ENCODE data around the gene ZSCAN29.
"Not testable (repeated sequence)": the region's sequence is repeated elsewhere in the genome, so short reads cannot be mapped to it uniquely, and the experiment has no call there.

Gene ZSCAN29

DNA sequence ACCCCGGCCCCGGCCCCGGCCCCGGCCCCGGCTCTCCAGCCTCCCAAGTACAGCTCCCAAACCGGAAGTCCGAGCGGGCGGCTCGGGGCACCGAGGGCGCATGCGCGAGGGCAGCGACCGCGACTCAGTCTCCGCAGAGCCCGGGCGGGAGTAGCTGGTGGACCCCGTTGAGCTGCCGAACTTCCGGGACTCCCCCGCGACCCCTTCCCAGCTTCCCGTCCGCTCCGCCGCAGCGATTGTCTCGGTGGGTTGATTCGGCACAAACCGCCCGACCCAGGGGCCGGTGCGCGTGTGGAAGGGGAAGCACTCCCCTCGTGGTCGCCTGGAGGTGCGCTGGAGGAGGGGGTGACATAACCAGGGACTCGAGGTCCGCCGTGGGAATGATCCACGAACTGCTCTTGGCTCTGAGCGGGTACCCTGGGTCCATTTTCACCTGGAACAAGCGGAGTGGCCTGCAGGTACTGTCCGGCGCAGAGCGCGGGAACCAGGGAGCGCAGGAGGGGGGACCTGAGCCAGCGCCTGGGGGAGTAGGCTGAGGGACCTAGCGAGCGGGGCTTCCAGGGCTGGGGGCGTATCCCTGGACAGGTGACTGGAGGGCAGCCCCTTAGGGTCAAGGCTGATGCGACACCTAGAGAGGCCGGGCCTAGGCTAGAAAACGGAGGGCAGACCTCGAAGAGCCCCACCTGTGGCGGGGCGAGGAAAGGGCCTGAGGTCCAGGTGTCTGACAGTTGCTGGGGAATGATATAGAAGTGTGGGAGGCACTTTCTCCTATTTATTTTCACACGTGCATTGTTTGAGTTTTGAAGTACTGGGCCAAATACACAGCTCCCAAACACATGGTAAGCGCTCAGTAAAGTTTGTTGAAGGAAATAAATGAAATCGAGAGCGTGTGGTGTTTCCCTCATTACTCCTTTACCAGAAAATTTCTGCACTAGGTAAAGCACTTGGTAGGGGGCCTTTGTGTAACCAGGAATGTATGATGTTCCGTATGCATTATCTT is at the start of gene ZSCAN29, which contains the start of gene TUBGCP4:
Gene ZSCAN29 (minus strand): TSS at position 69 of the 1,000 bp plus-strand sequence. CDS start 1,130 bp downstream, outside the sequence.
Gene TUBGCP4 (plus strand): TSS at position 127 of the 1,000 bp plus-strand sequence. CDS start 254 bp downstream, at position 381.
- no peak for DNase-seq

DNA sequence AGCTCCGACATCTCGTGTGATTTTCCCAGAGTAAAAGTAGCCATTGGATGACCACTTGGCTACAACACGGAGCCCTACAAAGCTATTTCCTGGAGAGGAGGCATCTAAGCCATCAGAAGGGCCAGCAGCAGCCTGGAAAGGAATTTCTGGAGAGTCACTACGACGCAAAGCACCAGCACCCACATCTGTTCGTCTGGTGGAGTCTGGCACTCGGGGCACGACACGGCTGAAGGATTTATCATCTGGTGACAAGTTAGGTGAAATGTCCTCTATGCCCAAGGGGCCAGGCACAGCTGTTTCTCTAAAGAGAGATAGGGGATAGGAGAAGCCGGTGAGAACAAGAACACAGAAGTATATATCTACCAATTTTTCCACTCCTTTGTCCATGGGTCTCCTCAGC is 49.6 kb upstream of the ZSCAN29 start:
- no peak for DNase-seq

DNA sequence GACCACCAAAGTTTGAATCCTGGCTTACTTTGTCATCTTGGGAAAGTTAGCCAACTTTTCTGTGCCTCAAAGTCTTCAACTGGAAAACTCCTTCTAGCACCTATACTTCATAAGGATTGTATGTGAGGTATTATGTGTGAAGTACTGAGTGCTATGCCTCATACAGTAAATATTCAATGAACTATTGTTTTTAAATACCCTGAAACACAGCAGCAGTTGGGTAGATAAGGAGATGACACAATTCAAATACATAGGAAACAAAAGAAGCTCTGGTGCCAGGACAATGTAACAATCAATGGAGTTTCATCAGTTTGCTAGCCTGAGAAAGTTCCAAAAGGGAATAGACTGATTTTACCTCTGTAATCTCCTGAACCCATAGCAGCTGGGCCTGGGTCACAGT is 43.4 kb upstream of the ZSCAN29 start:
- DNase-seq: no peak

DNA sequence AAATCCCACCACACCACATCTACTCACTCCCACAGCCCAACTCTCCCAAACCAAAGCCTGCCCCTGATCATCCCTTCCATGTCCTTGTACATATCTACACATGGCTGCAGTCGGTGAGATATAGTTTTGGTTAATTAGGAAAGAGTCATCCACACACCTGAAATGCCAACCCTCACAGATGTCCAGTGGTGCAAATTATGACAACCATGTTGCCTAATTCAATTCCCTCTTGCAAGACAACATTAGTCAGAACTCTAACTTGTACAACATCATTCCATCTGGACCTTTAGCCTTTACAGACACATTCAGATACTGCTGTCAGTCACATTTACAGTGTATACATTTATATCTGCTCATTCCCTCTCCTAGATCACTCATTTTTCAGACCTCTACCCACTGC is 41.3 kb upstream of the ZSCAN29 start:
- no peak for DNase-seq

DNA sequence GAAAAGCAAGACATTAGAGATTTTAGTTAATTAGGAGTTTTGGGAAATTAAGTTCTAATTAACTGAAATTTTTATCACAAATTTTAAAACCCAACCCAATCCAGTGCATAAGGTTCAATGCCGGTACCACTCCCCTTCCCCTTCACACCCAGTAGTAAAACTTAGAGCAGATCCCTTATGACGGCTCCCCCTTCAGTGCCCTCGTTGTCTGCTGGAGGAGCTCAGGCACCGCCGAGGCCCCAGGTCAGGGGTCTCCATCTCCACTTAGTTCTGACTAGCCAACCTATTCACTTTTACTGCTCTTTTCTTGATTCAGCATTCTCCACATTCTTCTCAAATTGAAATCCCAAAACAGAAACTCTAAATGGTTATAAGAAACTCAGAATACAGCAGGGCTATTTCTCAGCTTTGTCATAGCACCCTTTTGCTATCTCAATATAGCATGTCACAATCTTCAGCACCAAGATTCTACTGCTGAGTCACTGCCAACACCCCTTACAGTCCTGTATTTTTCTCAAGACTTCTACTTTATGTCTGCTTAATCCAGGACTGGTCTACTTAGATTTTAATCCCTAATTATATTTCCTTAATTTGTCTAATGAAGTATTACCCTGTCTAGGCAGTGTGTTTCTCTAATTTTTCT is 39.9 kb upstream of the ZSCAN29 start:
- DNase-seq: no peak

DNA sequence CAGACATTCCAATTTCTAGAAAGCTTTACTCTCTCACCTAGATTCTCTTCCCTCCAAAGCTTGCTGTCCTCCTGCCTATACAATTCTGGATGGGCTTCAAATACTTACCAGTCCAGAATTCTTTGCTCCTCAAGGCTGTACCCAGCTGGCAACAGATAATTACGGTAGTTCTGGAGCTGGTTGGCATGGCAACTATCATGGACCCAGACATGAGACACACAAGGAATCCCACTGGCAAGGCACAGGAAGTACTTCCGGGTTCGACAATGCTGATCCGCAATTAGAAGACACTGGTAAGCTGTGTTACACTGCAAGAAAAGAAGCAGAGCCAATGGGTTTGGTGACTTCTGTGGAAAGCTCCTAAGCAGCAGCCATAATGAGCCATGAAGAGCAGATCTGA is 37.9 kb upstream of the ZSCAN29 start:
- DNase-seq: no peak

DNA sequence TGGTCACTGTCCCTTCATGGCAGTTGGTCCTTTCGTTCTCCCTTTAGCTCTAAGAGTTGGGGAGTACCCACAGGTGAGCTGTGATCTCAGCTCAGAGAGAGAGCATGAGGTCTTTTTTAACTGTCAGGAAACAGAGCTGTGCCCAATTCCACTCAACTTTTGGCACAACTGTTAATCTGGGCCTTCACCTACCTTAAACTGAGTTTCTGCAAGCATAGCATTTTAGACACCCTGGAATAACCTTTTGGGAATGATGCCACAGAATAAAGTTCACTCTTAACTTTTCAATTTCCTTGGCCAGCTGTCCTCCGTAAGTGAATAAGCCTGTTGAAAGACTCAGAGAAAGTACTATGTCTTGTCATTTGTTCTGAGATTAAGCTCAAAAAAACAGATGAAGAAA is 36.0 kb upstream of the ZSCAN29 start:
- DNase-seq: no peak

DNA sequence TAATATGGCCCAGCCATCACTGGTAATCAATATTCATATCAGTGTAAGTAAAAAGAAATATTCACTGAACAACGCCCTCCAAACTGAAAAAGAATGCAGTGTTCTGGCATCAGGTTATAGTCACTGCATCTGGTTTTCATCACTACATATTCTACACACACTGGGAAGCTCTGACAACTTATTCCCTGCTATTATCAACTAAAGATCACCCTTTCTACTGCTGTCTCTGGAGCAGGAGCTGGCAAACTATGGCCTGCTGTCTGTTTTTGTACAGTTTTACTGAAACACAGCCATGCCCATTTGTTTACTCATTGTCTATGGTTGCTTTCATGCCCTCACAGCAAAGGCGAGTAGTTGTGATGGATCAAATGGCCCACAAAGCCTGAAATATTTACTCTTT is 35.3 kb upstream of the ZSCAN29 start:
- no peak for DNase-seq

DNA sequence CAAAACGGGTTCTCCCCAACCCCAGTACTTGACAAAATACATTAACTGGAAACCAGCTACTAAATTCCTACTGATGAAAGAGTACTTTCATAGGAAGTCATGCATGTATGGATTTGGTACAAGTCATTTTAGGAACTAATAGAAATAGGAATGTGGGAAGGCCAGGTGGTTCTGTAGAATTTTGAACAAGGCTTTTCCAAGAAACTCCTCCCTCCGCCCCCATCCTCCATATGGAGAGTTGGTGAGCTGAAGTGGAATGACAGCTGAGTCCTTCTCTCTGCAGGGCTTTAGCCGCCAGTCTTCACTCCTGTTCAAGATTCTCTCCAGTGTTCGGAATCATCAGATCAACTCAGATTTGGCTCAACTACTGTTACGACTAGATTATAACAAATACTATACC is 33.3 kb upstream of the ZSCAN29 start:
- DNase-seq: no peak

DNA sequence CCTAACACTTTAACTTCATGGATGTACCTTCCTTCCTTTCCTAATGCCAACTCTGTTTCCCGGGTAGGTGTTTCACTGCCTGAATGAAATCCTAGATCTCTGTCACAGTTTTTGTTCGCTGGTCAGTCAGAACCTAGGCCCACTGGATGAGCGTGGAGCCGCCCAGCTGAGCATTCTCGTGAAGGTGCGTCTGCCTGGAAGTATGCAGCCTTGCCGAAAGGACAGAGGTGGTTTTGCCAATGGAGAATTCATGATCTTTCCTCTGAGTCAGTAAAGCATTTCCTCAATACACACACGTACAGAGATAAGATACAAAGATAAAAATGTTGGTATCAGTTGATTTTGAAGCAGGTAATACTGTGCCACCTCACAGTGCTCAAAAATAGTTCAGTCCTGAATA is 32.8 kb upstream of the ZSCAN29 start:
- no peak for DNase-seq

DNA sequence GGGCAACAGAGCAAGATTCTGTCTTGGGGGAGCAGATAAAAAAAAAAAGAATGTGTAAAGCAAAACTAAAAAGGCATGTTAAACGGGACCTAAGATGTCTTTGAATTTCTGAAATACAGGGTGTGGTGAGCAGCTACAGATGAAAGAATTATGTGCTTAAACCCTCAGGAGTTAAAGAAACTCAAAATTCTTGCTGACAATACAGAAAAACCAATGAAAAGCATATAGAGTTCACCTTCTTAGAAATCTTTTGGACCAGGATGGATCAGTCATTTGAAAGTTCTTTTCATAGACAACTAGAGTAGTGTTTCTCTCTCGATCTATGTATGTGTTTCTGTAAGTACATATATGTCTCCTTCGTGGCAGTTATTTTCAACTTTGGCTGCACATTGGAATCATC is 31.4 kb upstream of the ZSCAN29 start:
- DNase-seq: no peak

DNA sequence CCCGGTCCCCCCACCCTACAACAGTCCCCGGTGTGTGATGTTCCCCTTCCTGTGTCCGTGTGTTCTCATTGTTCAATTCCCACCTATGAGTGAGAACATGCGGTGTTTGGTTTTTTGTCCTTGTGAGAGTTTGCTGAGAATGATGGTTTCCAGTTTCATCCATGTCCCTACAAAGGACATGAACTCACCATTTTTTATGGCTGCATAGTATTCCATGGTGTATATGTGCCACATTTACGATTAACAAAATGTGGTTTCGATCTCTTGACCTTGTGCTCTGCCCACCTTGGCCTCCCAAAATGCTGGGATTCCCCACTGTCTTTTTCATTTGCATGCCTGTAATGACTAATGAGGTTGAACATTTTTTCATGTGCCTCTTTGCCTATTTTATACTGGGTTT is 22.7 kb upstream of the ZSCAN29 start:
- DNase-seq: not testable (repeated sequence)

DNA sequence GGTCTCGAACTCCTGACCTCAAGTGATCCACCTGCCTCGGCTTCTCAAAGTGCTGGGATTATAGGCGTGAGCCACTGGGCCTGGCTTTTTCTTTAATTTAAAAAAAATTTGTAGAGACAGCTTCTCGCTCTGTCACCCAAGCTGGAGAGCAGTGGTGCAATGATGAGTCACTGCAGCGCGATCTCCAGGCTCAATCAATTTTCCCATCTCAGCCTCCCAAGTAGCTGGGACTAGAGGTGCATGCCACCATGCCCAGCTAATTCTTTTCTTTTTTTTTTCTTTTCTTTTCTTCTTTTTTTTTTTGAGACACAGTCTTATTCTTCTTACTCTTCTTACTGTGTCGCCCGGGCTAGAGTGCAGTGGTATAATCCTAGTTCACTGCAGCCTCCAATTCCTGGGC is 19.9 kb upstream of the ZSCAN29 start:
- DNase-seq: no peak

DNA sequence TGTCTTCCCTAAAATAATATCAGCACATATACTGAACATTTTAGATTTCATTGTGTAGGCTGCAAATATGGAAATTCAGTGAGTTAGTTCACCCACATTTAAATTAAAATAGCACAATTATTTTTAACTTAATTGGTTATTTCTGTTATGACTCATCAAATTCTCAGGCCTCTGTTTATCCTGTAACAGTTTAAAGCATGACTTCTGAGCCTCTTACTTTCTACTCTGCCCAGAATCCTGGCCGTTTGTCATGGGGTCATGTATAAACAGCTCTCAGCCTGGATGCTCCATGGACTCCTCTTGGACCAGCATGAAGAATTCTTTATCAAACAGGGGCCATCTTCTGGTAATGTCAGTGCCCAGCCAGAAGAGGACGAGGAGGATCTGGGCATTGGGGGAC is 12.2 kb upstream of the ZSCAN29 start:
- DNase-seq: no peak

DNA sequence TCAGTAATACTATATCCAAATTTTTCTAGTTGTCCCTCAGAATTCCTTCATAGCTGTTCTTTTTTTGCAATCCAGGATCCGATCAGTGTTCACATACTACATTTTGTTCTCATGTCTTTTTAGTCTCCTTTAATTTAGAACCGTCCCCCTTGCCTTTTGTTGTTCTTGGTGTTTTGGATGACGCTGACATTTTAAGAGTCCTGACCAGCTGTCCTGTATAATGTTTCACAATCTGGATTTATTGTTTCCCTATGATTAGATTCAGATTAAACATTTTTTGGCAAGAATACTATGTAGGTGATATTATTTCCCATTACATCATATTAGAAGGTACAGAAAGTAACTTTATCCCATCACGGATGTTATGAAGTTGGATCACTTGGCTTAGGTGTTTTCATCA is 11.5 kb upstream of the ZSCAN29 start:
- DNase-seq: no peak

DNA sequence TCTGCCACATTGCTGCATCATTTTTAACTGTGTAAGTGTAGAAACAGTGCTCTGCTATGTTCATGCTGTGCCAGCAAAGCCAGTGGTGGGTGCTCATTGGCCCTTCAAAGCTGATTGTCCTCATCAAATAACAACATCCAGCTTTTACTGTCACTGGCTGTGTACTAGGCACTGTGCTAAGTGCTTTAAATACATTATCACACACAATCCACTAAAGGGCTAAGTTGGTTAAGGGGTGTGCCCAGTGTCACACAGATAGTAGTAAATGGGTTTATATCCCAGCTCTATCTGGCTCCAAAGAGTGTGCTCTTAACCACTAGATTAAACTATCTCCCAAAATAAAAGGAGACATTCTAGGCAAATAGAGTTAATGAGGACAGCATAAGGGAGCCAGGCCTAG is 7.8 kb upstream of the ZSCAN29 start:
- DNase-seq: no peak

DNA sequence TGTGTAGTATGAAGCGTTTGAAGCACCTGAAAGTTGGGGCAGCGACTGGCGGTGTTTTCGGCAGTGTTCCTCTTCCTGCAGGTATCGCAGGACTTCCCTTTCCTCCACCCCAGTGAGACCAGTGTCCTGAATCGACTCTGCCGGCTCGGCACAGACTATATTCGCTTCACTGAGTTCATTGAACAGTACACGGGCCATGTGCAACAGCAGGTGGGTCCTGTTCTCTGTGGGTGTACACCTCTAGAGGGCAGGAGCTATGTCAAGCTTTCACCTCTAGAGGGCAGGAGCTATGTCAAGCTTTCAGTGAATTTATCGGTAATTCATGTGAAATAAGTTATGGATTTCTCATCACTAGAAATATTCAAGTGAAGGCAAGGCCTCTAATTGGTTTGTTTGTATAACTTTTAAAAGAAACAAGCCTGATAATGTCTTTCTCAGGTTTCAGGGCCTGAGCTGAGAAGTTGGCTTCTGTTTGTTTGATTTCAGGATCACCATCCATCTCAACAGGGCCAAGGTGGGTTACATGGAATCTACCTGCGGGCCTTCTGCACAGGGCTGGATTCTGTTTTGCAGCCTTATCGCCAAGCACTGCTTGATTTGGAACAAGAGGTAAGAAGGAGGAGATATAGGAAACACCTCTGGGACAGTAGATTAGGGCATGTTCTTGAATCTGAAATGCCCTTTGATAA is 5.3 kb upstream of the ZSCAN29 start:
- no peak for DNase-seq

DNA sequence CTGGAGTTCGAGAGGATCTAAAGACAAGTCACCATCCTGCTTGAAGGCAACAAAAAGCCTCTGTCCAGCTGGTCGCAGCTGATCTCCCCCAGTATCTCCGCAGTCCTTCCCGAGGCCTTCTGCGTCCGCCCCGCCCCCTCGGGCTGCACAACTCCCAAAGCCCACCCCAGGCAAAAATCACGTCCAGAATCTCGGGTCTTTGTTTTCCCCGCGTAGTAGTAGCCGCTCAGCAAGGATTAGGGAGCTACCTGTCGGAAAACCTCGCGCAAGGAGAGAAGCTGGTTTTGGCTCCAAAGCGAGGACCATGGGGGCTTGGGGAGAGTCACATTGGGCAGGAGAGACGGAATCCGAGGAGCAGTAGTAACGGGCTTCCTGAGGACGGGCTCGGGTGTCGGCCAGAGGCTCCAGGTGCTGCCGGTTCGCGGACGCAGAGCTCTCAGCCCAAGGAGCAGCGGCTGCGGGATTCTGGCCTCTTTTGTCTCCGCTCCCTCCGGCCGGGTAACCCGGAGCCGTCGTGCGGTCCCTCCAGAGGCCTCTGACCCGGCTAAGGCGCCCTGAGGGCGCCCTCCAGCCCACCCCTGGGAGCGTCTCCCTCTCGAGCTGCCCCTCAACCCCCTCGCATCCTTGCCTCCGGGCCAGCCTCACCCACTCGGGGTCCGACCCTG is 401 bp downstream of the ZSCAN29 start:
- no peak for DNase-seq

DNA sequence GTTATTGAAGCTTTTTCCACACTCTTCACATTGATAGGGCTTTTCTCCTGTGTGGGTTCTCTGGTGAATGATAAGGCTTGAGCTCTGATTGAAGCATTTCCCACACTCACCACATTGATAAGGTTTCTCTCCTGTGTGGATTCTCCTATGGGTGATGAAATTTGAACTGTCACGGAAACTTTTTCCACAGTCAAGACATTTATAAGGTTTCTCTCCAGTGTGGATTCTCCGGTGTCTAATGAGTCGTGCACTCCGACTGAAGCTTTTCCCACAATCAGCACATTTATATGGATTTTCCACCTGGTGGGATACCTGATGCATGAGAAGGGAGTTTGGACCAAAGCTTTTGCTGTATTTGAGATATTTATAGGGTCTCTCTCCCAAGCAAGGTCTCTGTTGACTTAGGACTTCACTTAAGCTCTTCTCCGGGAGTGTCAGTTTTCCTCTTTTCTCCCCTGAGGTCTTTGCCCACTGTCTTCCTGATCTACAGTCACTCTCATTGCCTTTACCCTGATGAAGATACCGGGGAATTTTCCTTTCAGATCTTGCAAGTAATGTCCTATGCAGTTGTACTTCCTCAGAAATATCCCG is 9.4 kb downstream of the ZSCAN29 start:
- no peak for DNase-seq

DNA sequence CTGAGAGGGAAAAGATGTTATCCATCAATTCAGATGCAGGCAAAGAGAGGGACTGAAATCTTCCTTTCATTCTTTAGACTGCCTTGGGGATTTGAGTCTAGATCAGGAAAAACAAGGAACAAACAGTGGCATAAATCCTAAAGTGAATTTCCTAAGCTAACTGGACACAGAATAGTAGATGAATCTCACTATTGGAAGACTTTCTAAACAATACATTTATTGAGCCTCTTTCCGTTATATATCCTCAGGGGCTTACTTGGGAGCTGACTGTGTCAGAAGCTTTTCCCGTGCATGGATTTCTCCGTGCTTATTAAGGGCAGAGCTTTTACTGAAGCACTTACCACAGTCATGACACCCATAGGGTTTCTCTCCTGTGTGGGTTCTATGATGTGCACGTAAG is 10.0 kb downstream of the ZSCAN29 start:
- DNase-seq: no peak

DNA sequence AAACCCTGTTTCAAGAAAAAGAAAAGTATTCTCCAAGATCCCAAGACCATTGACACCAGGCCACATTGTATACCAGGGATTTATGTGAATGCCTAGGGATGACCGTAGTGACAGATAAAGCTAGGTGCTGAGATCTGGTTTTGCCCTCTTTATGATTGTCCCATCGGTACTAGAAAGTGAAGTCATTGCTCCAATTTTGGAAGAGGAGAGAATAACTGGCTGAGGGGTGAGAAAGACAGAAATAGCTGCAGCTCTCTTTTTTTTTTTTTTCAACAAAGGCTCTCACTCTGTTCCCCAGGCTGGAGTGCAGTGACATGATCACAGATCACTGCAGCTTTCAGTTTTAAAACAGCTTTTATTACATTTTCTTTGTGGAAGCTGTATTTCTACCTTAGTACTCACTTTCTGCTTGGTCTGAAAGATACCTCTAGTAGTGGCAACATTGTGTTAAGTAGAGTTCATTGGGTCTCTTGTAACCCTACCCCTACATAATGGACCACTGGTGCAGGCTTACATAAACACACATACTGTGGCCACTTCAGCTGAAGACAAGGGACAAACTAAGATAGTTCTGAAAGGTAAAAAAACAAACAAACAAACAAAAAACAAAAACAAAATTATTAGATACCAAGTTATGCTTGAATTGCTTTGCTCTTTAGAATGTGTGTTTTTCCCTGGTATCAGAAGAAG is 18.0 kb downstream of the ZSCAN29 start:
- no peak for DNase-seq

DNA sequence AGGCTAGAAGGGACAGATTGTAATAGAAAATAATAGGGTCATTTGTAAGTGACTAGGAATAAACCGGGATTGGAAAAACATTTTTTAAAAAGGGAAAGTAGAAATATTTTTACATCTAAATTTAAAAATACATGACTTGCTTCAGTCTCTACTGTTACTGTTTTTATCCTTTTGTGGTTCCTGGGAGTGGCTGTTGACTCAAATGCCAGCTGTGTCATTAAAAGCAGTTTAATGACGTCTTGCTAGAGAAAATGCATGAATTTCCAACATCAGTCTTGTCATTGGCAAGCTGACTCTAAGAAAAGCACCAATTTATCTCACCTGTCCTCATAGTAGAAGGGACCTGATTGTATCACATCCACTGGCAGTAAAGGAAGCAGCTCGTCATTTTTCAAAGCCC is 23.7 kb downstream of the ZSCAN29 start:
- no peak for DNase-seq
